ENCODE measurements around the gene KRTAP23-1.

KRTAP23-1 gene, protein sequence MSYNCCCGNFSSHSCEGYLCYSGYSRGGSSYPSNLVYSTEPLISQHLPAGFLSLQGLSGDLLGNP

DNA sequence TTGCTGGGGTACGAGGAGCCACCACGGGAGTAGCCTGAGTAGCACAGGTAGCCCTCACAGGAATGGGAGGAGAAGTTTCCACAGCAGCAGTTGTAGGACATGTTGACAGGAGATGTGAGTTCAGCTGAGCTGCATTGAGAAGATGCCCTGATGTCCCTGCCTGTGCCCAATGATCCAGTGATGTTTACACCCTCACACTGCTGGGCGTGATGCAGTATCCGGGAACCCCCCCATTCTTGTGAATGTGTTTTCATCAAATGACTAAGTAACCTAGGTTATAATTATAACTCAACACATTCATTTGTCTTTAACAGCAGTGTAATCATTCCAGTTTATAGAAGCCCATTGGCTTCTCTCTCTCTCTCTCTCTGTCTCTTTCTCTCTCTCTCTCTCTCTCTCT, at the start of gene KRTAP23-1:
Gene KRTAP23-1, minus strand, starts transcription at position 101 of the 400 bp plus-strand sequence. Its CDS starts 0 bp downstream, at position 101.
- ATAC-seq = no peak

DNA sequence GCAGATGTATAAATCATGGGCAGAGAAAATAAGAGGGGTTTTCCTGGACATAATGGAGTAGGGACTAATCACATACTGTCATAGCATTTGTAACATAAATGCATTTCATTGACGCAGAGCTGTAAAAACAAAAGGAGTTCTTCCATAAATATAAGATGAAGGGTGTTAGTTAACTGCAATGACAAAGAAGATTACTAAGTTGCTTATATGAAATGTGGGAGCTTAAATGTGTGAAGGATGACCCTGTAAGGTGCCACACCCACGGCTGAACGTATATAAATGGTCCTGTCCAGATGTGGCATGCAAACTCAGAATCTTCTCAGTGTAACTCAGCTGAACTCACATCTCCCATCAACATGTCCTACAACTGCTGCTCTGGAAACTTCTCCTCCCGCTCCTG, 47.3 kb upstream of the KRTAP23-1 start, which contains the start of gene KRTAP13-1:
Gene KRTAP13-1, plus strand, starts transcription at position 301 of the 400 bp plus-strand sequence. Its CDS starts 56 bp downstream, at position 357.
- ATAC-seq = no peak

GRCh38 chr21:30391492-30392025, 43.2 kb upstream of the KRTAP23-1 start:
- no peak for ATAC-seq

- no peak for ATAC-seq
Observed at GRCh38 chr21:30382201-30382600, 33.8 kb upstream of the KRTAP23-1 start.

GRCh38 chr21:30372139-30372770, 23.8 kb upstream of the KRTAP23-1 start, which contains the start of gene KRTAP13-2:
TSS of gene KRTAP13-2 (minus strand) at chr21:30372271. CDS start at chr21:30372213, 58 bp downstream.
- no peak for ATAC-seq

DNA sequence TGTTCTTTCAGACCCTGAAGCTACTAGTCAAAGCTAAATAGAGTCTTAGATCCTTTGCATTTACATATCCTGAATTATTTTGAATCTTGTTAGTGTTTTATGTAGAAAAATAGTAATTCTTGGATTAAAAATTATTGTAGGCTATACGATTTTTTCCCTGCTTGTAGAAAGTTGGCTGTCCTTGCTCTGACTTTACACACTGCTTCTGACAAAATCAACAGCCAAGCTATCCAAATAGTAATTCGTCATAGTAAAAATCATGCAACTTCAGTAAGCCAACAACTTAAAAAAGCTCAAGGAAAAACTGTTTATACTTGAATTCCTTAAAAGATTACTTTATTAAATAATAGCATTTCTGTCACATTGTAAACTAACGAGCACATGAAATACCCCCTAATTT, 7.5 kb upstream of the KRTAP23-1 start:
- ATAC-seq = no peak

GRCh38 chr21:30354308-30355005, 6.1 kb upstream of the KRTAP23-1 start:
- no peak for ATAC-seq

- no peak for ATAC-seq
Observed at GRCh38 chr21:30351534-30351933, 3.1 kb upstream of the KRTAP23-1 start.

- ATAC-seq = no peak
Observed at GRCh38 chr21:30349572-30349971, 1.2 kb upstream of the KRTAP23-1 start.

- no peak for ATAC-seq
Observed at GRCh38 chr21:30345014-30345413, 3.4 kb downstream of the KRTAP23-1 start.

DNA sequence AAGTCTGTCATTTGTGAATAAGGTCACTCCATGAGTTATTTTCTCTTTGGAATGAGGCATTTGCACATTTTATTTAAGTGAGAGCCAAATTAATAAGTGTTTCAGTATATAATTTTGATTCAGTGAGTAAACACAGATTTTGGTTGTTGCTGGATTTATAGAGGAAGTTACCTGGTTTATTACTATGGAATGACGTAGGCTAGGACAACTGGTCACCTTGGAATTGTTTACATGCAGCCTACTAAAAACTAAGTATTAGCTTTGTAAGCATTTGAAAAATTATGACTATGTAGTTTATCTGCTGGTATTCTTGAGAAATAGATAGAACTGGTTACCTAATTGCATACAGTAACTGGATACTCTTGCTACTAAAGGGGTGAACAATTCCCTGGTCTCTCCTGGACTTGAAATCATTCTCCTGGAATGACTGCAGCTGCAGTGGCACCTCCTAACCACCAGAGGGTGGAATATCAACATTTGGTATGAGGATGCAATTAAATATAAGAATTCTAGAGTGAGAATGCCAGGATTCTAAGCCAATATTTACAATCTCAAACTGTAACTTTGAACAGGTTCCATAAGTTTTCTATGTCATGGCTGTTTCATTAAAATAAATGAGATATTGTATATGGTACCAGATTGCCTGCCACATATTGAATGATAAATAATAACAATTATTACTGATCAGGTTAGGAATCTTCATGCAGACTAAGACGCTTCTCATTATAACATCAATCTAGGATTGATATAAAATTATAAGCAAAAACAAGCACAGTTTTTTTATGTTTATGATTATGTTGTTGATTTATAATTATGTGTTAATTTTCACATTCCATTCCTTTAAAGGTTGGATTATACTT, 7.5 kb downstream of the KRTAP23-1 start:
- no peak for ATAC-seq

DNA sequence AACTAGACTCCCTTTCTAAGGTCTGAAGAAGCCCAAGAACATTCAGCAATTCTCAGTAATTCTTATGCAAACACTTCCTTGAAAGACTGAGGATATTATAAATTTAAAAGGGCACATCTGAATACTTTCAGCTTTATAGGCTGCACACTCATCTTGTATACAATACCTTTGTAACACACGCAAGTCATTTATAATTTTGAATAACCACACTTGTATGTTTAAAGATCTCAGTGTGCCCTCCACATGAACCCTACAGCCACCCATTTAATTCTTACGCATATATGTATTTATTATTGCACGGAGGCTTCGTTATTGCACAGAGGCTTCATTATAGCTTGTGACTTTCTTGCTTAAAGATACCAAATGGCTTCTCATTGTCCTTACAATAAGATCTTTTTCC, 9.7 kb downstream of the KRTAP23-1 start:
- ATAC-seq = no peak

DNA sequence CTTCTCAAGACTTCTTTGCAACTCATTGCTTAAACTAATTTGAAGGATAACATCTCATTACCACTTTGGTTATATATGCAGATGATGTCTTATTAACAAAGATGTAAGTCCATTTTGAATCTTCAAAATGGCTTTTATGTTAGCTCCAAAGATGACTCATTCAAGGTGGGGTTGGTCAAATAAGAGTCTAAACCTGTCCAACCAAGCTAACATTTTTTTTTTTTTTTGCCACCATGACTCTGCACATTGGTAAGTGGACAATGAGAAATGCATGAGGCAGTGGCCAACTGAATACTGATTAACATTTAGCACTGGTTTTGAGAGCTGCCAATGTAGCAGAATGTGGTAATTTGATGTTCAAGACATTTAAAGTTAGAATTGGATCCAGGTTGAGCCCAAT, 10.6 kb downstream of the KRTAP23-1 start:
- no peak for ATAC-seq

- no peak for ATAC-seq
Observed at GRCh38 chr21:30337276-30337744, 11.1 kb downstream of the KRTAP23-1 start, which contains the start of gene KRTAP27-1. TSS of gene KRTAP27-1 (minus strand) at chr21:30337694. CDS start at chr21:30337668, 26 bp downstream.

GRCh38 chr21:30336596-30336995, 11.8 kb downstream of the KRTAP23-1 start:
- ATAC-seq = no peak

DNA sequence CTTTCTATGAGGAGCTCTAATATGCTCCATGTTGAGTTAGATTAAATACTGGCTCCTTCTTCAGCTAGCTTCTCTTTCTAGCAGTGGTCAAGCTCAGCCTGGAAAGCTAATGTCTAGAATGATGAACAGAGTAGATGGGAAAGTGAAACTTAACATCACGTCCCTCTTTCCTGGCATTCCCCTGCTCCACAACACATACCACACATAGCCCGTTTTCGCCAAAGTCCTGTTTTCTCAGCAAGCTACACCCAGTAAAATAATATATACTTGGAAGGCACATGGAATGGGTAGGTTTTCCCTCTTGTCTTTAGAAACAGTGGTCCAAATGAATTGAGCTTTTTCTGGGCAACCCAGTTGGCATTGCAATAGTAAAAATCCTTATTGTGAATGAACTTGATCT, 14.7 kb downstream of the KRTAP23-1 start:
- no peak for ATAC-seq

DNA sequence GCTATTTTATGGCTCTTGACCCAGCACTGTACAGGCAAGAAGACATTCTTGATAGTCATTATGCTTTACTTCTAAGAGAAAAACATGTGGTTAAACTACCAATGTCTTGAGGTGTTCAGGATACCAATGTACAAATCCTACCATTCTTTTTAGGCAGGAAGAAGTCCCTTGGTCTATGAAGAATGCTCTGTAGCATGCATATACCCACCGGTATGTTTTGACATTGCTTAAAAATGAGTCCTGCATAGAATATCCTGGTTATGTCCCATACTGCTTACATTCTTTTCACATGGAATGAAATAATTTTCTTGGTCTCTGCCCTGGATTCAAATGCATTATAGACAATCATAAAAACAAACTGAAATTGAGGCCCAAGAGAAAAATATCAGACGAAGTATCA, 15.7 kb downstream of the KRTAP23-1 start:
- ATAC-seq = no peak

GRCh38 chr21:30329203-30329875, 19.1 kb downstream of the KRTAP23-1 start:
- ATAC-seq = no peak

DNA sequence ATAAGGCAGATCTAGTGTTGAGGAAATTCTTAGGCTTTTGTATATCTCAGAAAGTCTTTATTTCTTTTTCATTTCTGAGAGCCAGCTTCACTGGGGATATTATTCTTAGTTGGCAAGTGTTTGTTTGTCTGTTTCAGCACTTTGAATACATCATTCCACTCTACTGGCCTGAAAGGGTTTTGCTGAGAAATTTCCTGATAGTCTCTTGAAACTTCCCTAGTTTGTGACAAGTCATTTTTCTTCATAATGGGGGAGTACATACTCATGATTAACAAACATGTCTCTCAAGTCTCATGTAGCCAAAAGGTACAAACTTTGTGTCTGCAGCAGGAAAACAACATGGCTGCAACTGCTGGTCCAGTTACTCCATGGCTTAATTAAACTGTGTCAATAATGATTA, 22.0 kb downstream of the KRTAP23-1 start:
- no peak for ATAC-seq

DNA sequence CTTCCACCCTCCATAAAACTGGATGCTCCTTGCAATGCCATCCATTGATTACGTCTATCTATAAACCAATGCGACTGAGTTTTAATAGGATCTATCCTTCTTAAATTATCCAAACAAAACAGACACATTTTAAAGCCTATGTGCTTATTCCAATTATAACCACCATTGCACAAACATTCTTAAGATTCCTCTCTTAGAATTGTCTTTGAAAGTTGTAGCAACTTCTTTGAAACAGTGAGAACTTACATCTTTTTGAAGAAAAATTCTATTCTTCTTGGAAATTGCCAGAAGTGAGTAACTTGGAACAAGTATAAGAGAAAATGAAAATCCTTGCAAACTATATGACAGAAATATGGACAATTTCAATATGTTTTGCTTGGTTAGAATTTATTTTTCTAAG, 28.2 kb downstream of the KRTAP23-1 start, which contains the start of gene KRTAP26-1:
Gene KRTAP26-1, minus strand, starts transcription at position 101 of the 400 bp plus-strand sequence. CDS start 280 bp downstream, outside the sequence.
- no peak for ATAC-seq

DNA sequence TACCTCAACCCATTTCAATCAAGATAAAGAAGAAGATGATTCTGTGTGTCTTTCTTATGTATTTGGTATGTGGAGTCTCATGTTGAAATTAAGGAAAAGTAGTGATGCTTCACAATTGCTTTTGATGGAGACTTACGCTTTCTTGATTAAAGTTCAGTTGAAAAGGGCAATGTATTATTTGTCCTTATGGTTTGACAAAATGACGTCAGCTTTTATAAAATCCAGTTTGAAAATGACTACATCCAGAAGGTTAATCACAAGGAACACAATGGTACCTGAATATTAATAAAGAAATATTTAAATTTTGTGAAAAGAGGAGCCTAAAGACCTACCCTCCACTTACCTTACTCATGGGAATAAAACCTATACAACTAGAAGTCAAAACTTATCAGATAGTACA, 32.7 kb downstream of the KRTAP23-1 start:
- no peak for ATAC-seq

DNA sequence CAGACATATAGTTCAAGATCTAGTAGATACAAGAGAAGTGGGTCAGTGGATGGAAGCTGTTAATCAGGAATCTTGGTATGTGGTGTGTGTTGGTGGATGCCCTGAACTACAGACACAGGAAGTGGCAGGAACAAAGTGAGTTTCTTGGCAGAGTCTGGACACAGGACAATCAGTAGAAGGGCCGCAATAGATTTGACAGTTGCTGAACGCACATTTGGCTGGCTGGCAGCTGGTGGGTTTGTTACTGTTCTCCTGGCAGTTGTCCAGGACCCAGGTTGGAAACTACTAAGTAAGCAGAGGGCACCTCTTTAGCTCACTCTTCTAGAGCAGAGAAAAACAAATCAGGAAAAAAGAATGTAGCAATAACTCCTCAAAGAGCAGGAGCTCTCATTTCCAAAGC, 41.5 kb downstream of the KRTAP23-1 start:
- no peak for ATAC-seq

Data from activated CD4-positive, CD25-positive, alpha-beta regulatory T cell treated with anti-CD3 and anti-CD28 coated beads, Interleukin-2, amount 50 U/mL, for 24 hours (primary cell).